Measurements from ENCODE around the gene MCU. TPM values are rescaled to one million over a fixed set of nuclear protein-coding genes. Genes with fewer than 3 reads are reported as not detected.
A peak's percentile ranks its signal among the peaks of the same experiment; 100 is the strongest.

Gene MCU
- total and polyA plus RNA-seq, 2 experiments from 2014 or later = 31.6 to 41.7 TPM

- Histone ChIP-seq H3K4me2 (peak overlapping the region; percentile 30), H3K4me3 (no peak overlapping the region), H3K4me1 (ENCODE audit: insufficient read depth) (no peaks in the 10 kb centered on the region), H2AFZ (no peak overlapping the region), H3K79me2 (peaks cover 24% of the 10 kb centered on the region), H3K27ac (no peak overlapping the region), H3K36me3 (replicated peaks; ENCODE audit: insufficient read depth, low read depth) (no peaks in the 10 kb centered on the region), H3K27me3 (no peaks in the 10 kb centered on the region), H3K9me2 (replicated peaks; ENCODE audit: insufficient read depth) (no peaks in the 10 kb centered on the region), H4K20me1 (ENCODE audit: insufficient read depth, poor library complexity, severe bottlenecking) (no peaks in the 10 kb centered on the region), H3K9me3 (ENCODE audit: low read depth) (no peaks in the 10 kb centered on the region)
- peak; percentile 15 for DNase-seq (ENCODE audit: low spot score)
- TF ChIP-seq EZH2phosphoT487 (IDR thresholded peaks at IDR 0.05; ENCODE audit: low read depth, severe bottlenecking, unreplicated experiment) (no peak), CTCF (IDR thresholded peaks at IDR 0.05; ENCODE audit: poor library complexity) (no peak), EZH2 (IDR thresholded peaks at IDR 0.05; ENCODE audit: borderline replicate concordance) (no peak)
- WGBS (ENCODE audit: low lambda C conversion rate, missing lambda C conversion rate) = 62% methylated on average over 4 of the region's 4 CpGs
Measured at GRCh38 chr10:72812753-72813430, 120.9 kb downstream of the MCU start.

- Histone ChIP-seq H4K20me1 (ENCODE audit: insufficient read depth, poor library complexity, severe bottlenecking) (no peaks in the 10 kb centered on the region), H3K4me1 (ENCODE audit: insufficient read depth) (no peaks in the 10 kb centered on the region), H3K4me3 (no peak overlapping the region), H2AFZ (no peak overlapping the region), H3K9me2 (replicated peaks; ENCODE audit: insufficient read depth) (no peaks in the 10 kb centered on the region), H3K4me2 (no peak overlapping the region), H3K9me3 (ENCODE audit: low read depth) (no peaks in the 10 kb centered on the region), H3K79me2 (peaks cover 19% of the 10 kb centered on the region), H3K27ac (no peak overlapping the region), H3K36me3 (replicated peaks; ENCODE audit: insufficient read depth, low read depth) (no peaks in the 10 kb centered on the region), H3K27me3 (no peaks in the 10 kb centered on the region)
- DNase-seq (ENCODE audit: low spot score) = no peak
- WGBS (ENCODE audit: low lambda C conversion rate, missing lambda C conversion rate) = 43% methylated on average over 2 of the region's 2 CpGs
- TF ChIP-seq EZH2phosphoT487 (IDR thresholded peaks at IDR 0.05; ENCODE audit: low read depth, severe bottlenecking, unreplicated experiment) = no peak
- no peak for TF ChIP-seq CTCF (IDR thresholded peaks at IDR 0.05; ENCODE audit: poor library complexity)
- no peak for TF ChIP-seq EZH2 (IDR thresholded peaks at IDR 0.05; ENCODE audit: borderline replicate concordance)
Measured at GRCh38 chr10:72814099-72814790, 122.3 kb downstream of the MCU start.

- no peaks in the 10 kb centered on the region for H3K9me3 ChIP-seq (ENCODE audit: low read depth)
- no peaks in the 10 kb centered on the region for H3K36me3 ChIP-seq (replicated peaks; ENCODE audit: insufficient read depth, low read depth)
- no peak overlapping the region for H2AFZ ChIP-seq
- H3K9me2 ChIP-seq (replicated peaks; ENCODE audit: insufficient read depth) = no peaks in the 10 kb centered on the region
- H4K20me1 ChIP-seq (ENCODE audit: insufficient read depth, poor library complexity, severe bottlenecking) = no peaks in the 10 kb centered on the region
- DNase-seq (ENCODE audit: low spot score) = no peak
- no peaks in the 10 kb centered on the region for H3K27me3 ChIP-seq
- no peak overlapping the region for H3K4me2 ChIP-seq
- 35% methylated on average over 1 of the region's 1 CpG for WGBS (ENCODE audit: low lambda C conversion rate, missing lambda C conversion rate)
- H3K79me2 ChIP-seq = peaks cover 26% of the 10 kb centered on the region
- no peak overlapping the region for H3K4me3 ChIP-seq
- no peak overlapping the region for H3K27ac ChIP-seq
- TF ChIP-seq CTCF (IDR thresholded peaks at IDR 0.05; ENCODE audit: poor library complexity) (no peak), EZH2phosphoT487 (IDR thresholded peaks at IDR 0.05; ENCODE audit: low read depth, severe bottlenecking, unreplicated experiment) (no peak), EZH2 (IDR thresholded peaks at IDR 0.05; ENCODE audit: borderline replicate concordance) (no peak)
- no peaks in the 10 kb centered on the region for H3K4me1 ChIP-seq (ENCODE audit: insufficient read depth)
Measured at GRCh38 chr10:72816565-72816964, 124.6 kb downstream of the MCU start.
